ENCODE results near the gene TMEM131L. TPM values are rescaled to one million over a fixed set of nuclear protein-coding genes. Genes with fewer than 3 reads are reported as not detected.

TMEM131L gene
- total and polyA plus RNA-seq, 2 donors (not counting 3 experiments of a cell fraction or from before 2014, with no cell fraction given) = 7.7 to 21.2 TPM

DNA sequence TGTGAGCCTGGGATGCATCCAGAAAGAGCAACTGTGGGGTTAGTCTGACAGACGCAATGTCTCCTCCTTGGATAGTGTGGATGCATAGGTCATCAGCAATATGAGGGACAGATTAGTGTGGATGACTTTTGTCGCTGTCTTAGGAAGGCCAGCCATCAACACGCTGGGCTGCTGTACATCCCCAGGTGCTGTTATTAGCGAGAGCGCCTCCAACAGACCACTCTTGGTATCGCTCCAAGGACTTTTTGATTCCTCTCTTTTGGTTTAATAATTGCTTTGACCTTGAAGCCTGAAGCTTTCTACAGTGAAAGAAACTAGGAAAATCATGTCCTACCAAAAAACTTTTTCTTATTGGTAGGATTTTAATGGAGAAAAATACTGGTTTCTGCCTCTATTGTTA lies 76.7 kb downstream of the TMEM131L start:
- Histone ChIP-seq H3K4me3 (replicated peaks in 1 of 3; ENCODE audit: insufficient read depth in 1 of 3, low read depth in 1 of 3, low read length in 3 of 3) (no peak overlapping the region), H3K9me3 (replicated peaks; ENCODE audit: control insufficient read depth, insufficient read depth, low read length) (no peaks in the 10 kb centered on the region), H3K4me1 (ENCODE audit: control insufficient read depth, extremely low read depth, insufficient read depth, low read length) (no peaks in the 10 kb centered on the region), H3K79me2 (ENCODE audit: control insufficient read depth, insufficient read depth, low read length) (no peaks in the 10 kb centered on the region), H3K9me1 (replicated peaks; ENCODE audit: control insufficient read depth, extremely low read depth, insufficient read depth, low read length) (no peaks in the 10 kb centered on the region), H3K9ac (replicated peaks; ENCODE audit: extremely low read depth, insufficient read depth, low read length) (no peak overlapping the region), H3K36me3 (ENCODE audit: control insufficient read depth in 2 of 2, extremely low read depth in 1 of 2, insufficient read depth in 2 of 2, low read length in 2 of 2) (no peaks in the 10 kb centered on the region), H2AFZ (ENCODE audit: low read depth, low read length) (no peak overlapping the region), H3K4me2 (ENCODE audit: insufficient read depth, low read length) (no peak overlapping the region), H3K27ac (ENCODE audit: insufficient read depth, low read depth, low read length) (no peak overlapping the region), H4K20me1 (replicated peaks; ENCODE audit: control insufficient read depth, extremely low read depth, insufficient read depth, low read length) (no peaks in the 10 kb centered on the region), H3K27me3 (ENCODE audit: control insufficient read depth in 2 of 2, insufficient read depth in 2 of 2, low read length in 2 of 2) (no peaks in the 10 kb centered on the region)
- intact Hi-C loops (cut with micrococcal nuclease) (no loop called here), dilution Hi-C loops (cut with MboI; ENCODE audit: extremely low pct_ligation_motif_present, low sequenced_read_pairs) (no loop called here)
- FAIRE-seq (no peak), DNase-seq (ENCODE audit: low read depth, low spot score) (no peak)
- no peak for TF ChIP-seq JUN (IDR thresholded peaks at IDR 0.05; ENCODE audit: borderline replicate concordance, insufficient read depth, insufficient read length, low read depth)
- TF ChIP-seq CTCF (IDR thresholded peaks at IDR 0.05; ENCODE audit: extremely low read depth in 1 of 2, insufficient read depth in 1 of 2, low read depth in 1 of 2, low read length in 2 of 2) = peak in 1 of 2 donors; percentile 7
- BruUV-seq (replicated peaks) = no TSS peak
- ChIA-PET POLR2A (no interaction called here), CTCF (no interaction called here)

GRCh38 chr4:153543351-153543750 lies 77.2 kb downstream of the TMEM131L start:
- ChIA-PET POLR2A (no interaction called here), CTCF (interaction anchor here (2.8 kb wide), 1 partner anchor 31 kb away, joined by 11 read pairs; no protein-coding TSS in a partner anchor)

More at GRCh38 chr4:153543351-153543750, 77.2 kb downstream of the TMEM131L start:
- Histone ChIP-seq H2AFZ (ENCODE audit: low read depth, low read length) (no peak overlapping the region), H3K9me1 (replicated peaks; ENCODE audit: control insufficient read depth, extremely low read depth, insufficient read depth, low read length) (no peaks in the 10 kb centered on the region), H3K36me3 (ENCODE audit: control insufficient read depth in 2 of 2, extremely low read depth in 1 of 2, insufficient read depth in 2 of 2, low read length in 2 of 2) (no peaks in the 10 kb centered on the region), H3K9me3 (replicated peaks; ENCODE audit: control insufficient read depth, insufficient read depth, low read length) (no peaks in the 10 kb centered on the region), H3K79me2 (ENCODE audit: control insufficient read depth, insufficient read depth, low read length) (no peaks in the 10 kb centered on the region), H3K27ac (ENCODE audit: insufficient read depth, low read depth, low read length) (no peak overlapping the region), H3K27me3 (ENCODE audit: control insufficient read depth in 2 of 2, insufficient read depth in 2 of 2, low read length in 2 of 2) (no peaks in the 10 kb centered on the region), H3K4me1 (ENCODE audit: control insufficient read depth, extremely low read depth, insufficient read depth, low read length) (no peaks in the 10 kb centered on the region), H3K4me2 (ENCODE audit: insufficient read depth, low read length) (no peak overlapping the region), H4K20me1 (replicated peaks; ENCODE audit: control insufficient read depth, extremely low read depth, insufficient read depth, low read length) (no peaks in the 10 kb centered on the region), H3K4me3 (replicated peaks in 1 of 3; ENCODE audit: insufficient read depth in 1 of 3, low read depth in 1 of 3, low read length in 3 of 3) (no peak overlapping the region), H3K9ac (replicated peaks; ENCODE audit: extremely low read depth, insufficient read depth, low read length) (no peak overlapping the region)
- no peak for TF ChIP-seq POLR2AphosphoS5 (IDR thresholded peaks at IDR 0.05; ENCODE audit: insufficient read depth, low read depth, low read length)
- TF ChIP-seq GATA2 (IDR thresholded peaks at IDR 0.05; ENCODE audit: insufficient read depth, insufficient read length, low read depth, low read length) = no peak
- no peak for TF ChIP-seq FOS (IDR thresholded peaks at IDR 0.05; ENCODE audit: borderline replicate concordance, insufficient read depth, low read length)
- intact Hi-C loops (cut with micrococcal nuclease) = no loop called here
- dilution Hi-C loops (cut with MboI; ENCODE audit: extremely low pct_ligation_motif_present, low sequenced_read_pairs) = no loop called here
- no peak for FAIRE-seq
- DNase-seq (ENCODE audit: low read depth, low spot score) = no peak
- BruUV-seq (replicated peaks) = no TSS peak

All from endothelial cell of umbilical vein (primary cell).